Spleen (tissue), 11 donors: Measurements from ENCODE around the gene RPL31. TPM values are rescaled to one million over a fixed set of nuclear protein-coding genes. Genes with fewer than 3 reads are reported as not detected.
A peak's percentile ranks its signal among the peaks of the same experiment; 100 is the strongest.

Source experiments
- DNase-seq: peaks from one replicate; pipeline ENCODE4 v3.0.0-alpha.2; 2020
- H3K27ac ChIP-seq, 8 donors: fragments of 200-600 bp; sonication (generic) in 7 of 8; 1 replicate in 4 of 8; 2 replicates in 4 of 8; pipeline versions ENCODE4 v1.5.0 to v1.8.0; 2016 to 2021; ENCODE audit warnings: inconsistent platforms in 4 of 8, mild to moderate bottlenecking in 4 of 8, moderate library complexity in 1 of 8
- H3K27me3 ChIP-seq, 7 donors: fragments of 200-600 bp; sonication (generic) in 6 of 7; replicated peaks in 1 of 7; 1 replicate in 4 of 7; 2 replicates in 3 of 7; pipeline versions ENCODE4 v1.5.0 to v1.8.0; 2016 to 2021; ENCODE audit warnings: inconsistent platforms in 3 of 7, mild to moderate bottlenecking in 1 of 7
- H3K36me3 ChIP-seq, 6 donors: fragments of 200-600 bp; sonication (generic) in 5 of 6; 1 replicate in 4 of 6; 2 replicates in 2 of 6; pipeline versions ENCODE4 v1.5.0 to v1.8.0; 2016 to 2021; ENCODE audit warnings: inconsistent platforms in 2 of 6
- H3K4me1 ChIP-seq, 6 donors: fragments of 200-600 bp; sonication (generic) in 5 of 6; 1 replicate in 3 of 6; 2 replicates in 3 of 6; pipeline versions ENCODE4 v1.5.0 to v1.8.0; 2016 to 2021; ENCODE audit warnings: inconsistent platforms in 3 of 6
- H3K4me3 ChIP-seq, 8 donors: fragments of 200-600 bp; sonication (generic) in 7 of 8; 1 replicate in 4 of 8; 2 replicates in 4 of 8; pipeline versions ENCODE4 v1.5.0 to v1.8.0; 2016 to 2021; ENCODE audit warnings: inconsistent platforms in 4 of 8, mild to moderate bottlenecking in 4 of 8, moderate library complexity in 2 of 8
- H3K9me3 ChIP-seq, 8 donors: fragments of 200-600 bp; sonication (generic) in 7 of 8; 1 replicate in 4 of 8; 2 replicates in 4 of 8; pipeline versions ENCODE4 v1.5.0 to v1.8.0; 2016 to 2021; ENCODE audit warnings: inconsistent platforms in 4 of 8
- CTCF ChIP-seq, 11 experiments: fragments of 200-600 bp in 7 of 11; fragments of 450-650 bp in 4 of 11; sonication (generic) in 4 of 11; IDR thresholded peaks in 8 of 11; conservative IDR thresholded peaks in 3 of 11; 1 replicate in 7 of 11; 2 replicates in 4 of 11; pipeline versions ENCODE4 v1.4.0 to v1.8.0; 2016 to 2021; ENCODE audit warnings: antibody characterized with exemption in 11 of 11, inconsistent platforms in 4 of 11, mild to moderate bottlenecking in 1 of 11
- POLR2A ChIP-seq, 3 donors: fragments of 450-650 bp; IDR thresholded peaks; one replicate each; pipeline ENCODE4 v1.5.1; 2017; ENCODE audit warnings: antibody characterized with exemption in 3 of 3, mild to moderate bottlenecking in 1 of 3
- POLR2AphosphoS5 ChIP-seq, 3 donors: sonication (generic); formaldehyde crosslinking; IDR thresholded peaks; one replicate each; pipeline ENCODE4 v1.5.1; 2017; ENCODE audit warnings: antibody characterized with exemption in 3 of 3
- WGBS, 5 donors: extraction: QIAGEN DNeasy Blood & Tissue Kit in 3 of 5; methylation state at CpG; one replicate each; pipeline versions ENCODE4 v1.1.5 to v1.1.7; 2013 to 2018; 5-methylcytosine and 5-hydroxymethylcytosine counted together
- intact Hi-C: fragments of 100-400 bp; cut with DNase I; formaldehyde crosslinking; loops from one replicate; pipeline ENCODE4 v1.15.0; 2023; ENCODE audit warnings: low total_unique reads
- polyA plus RNA-seq, 3 donors: library from polyadenylated mRNA; stranded (reverse); fragments of 200-250 nt; gene quantifications; one replicate each; pipeline ENCODE4 v1.2.1, GENCODE V29; 2013
- total RNA-seq, 7 donors: library from RNA; depleted of rRNA in 3 of 7; stranded (reverse); fragments of >200 nt in 3 of 7; fragmentation: NEBNext Ultra II Directional in 4 of 7; extraction: Animal tissue kit (Norgen Biotek cat#: 25700) in 4 of 7; gene quantifications; one replicate each; pipeline versions ENCODE4 v1.1.0 to v1.2.1, GENCODE V29; 2016 to 2021
- donor health status: healthy with polysubstance abuse.
- donor health status: DM: no; HTN: no; CAD: no; lungs with moderate emphysema.
- donor health status: DM: no; HTN: no; CAD: no.
- donor health status: Bipolar disorder and iron deficiency.
- donor health status: healthy.
- donor health status: DM: no; HTN: no; CAD: no.
- donor health status: DM: yes; HTN: yes; CAD: no.

Gene RPL31
- total and polyA plus RNA-seq, 10 donors, result 876 to 10,502 (median 1,250) TPM

DNA sequence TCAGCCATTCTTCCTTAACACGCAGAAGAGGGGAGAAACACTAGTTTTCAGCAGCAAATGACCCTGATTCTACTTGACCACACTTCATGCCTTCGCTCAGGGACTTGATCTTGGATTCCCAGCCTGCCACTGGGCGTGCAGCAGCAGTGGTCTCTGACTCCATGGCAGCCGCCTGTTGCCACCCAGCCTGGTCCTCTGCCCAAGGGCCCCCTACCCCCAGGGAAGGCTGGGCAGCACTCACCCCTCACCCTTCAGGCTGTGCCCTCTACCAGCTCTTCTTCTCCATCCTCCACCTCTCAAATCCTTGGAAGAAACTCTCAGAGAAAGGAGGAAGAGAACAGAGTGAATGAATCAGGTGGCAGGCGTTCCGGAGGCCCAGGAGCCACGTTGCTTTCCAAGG is 32.1 kb upstream of the RPL31 start:
- 83 to 92% (median 88%) methylated on average over 7 of the region's 7 CpGs for WGBS, 5 donors
- Histone ChIP-seq H3K9me3 (no peaks in the 10 kb centered on the region), H3K4me3 (no peak overlapping the region), H3K4me1 (no peaks in the 10 kb centered on the region), H3K27ac (no peak overlapping the region), H3K27me3 (peaks cover 0 to 4% (median 0%) of the 10 kb centered on the region in 7 donors), H3K36me3 (peaks cover 0 to 63% (median 0%) of the 10 kb centered on the region in 6 donors)
- intact Hi-C loops, result no loop called here
- no peak for TF ChIP-seq POLR2A (IDR thresholded peaks at IDR 0.05)
- no peak for TF ChIP-seq POLR2AphosphoS5 (IDR thresholded peaks at IDR 0.05)
- no peak for TF ChIP-seq CTCF (IDR thresholded peaks at IDR 0.05 in 8 of 11, conservative IDR thresholded peaks at IDR 0.05 in 3 of 11)
- peak; percentile 41 for DNase-seq

DNA sequence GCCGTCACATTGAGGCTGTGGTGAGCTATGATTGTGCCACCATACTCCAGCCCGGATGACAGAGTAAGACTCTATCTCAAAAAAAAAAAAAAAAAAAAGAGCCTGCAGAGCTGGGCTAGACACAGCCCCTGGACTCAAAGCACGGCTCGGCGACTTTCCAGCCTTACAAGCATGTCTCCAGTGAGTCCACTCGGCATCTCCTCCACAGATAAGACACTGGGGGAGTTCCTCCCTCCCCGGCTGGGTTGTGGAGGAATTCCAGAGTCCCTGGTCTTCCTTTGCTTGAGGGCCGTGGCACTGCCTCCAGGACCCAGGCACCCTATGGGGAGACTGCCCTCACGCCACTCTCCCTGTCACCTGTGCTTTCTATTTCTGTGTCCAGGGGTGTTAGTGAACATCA is 30.9 kb upstream of the RPL31 start:
- intact Hi-C loops, result no loop called here
- peaks cover 0 to 74% (median 0%) of the 10 kb centered on the region in 6 donors for H3K36me3 ChIP-seq
- peaks cover 0 to 4% (median 0%) of the 10 kb centered on the region in 7 donors for H3K27me3 ChIP-seq
- WGBS, 5 donors, result 87 to 95% (median 93%) methylated on average over 9 of the region's 9 CpGs
- H3K4me3 ChIP-seq, result no peak overlapping the region
- H3K27ac ChIP-seq, result no peak overlapping the region
- no peaks in the 10 kb centered on the region for H3K9me3 ChIP-seq
- TF ChIP-seq POLR2A (IDR thresholded peaks at IDR 0.05), result no peak
- TF ChIP-seq CTCF (IDR thresholded peaks at IDR 0.05 in 8 of 11, conservative IDR thresholded peaks at IDR 0.05 in 3 of 11), result no peak
- no peak for TF ChIP-seq POLR2AphosphoS5 (IDR thresholded peaks at IDR 0.05)
- peak; percentile 54 for DNase-seq
- H3K4me1 ChIP-seq, result no peaks in the 10 kb centered on the region

GRCh38 chr2:100972452-100972851 is 29.6 kb upstream of the RPL31 start:
- Histone ChIP-seq H3K27ac (no peak overlapping the region), H3K36me3 (peaks cover 0 to 81% (median 0%) of the 10 kb centered on the region in 6 donors), H3K27me3 (peaks cover 0 to 4% (median 0%) of the 10 kb centered on the region in 7 donors), H3K4me1 (peaks cover 0 to 4% (median 0%) of the 10 kb centered on the region in 6 donors), H3K4me3 (no peak overlapping the region), H3K9me3 (no peaks in the 10 kb centered on the region)
- intact Hi-C loops, result no loop called here
- 89 to 93% (median 90%) methylated on average over 7 of the region's 7 CpGs for WGBS, 5 donors
- peak; percentile 41 for DNase-seq
- no peak for TF ChIP-seq POLR2A (IDR thresholded peaks at IDR 0.05)
- no peak for TF ChIP-seq POLR2AphosphoS5 (IDR thresholded peaks at IDR 0.05)
- TF ChIP-seq CTCF (IDR thresholded peaks at IDR 0.05 in 8 of 11, conservative IDR thresholded peaks at IDR 0.05 in 3 of 11), result no peak

GRCh38 chr2:100974712-100975520 is 27.2 kb upstream of the RPL31 start:
- 90 to 93% (median 91%) methylated on average over 22 of the region's 22 CpGs for WGBS, 5 donors

More at GRCh38 chr2:100974712-100975520, 27.2 kb upstream of the RPL31 start:
- Histone ChIP-seq H3K4me3 (no peak overlapping the region), H3K4me1 (peaks cover 0 to 4% (median 0%) of the 10 kb centered on the region in 6 donors), H3K27me3 (peaks cover 0 to 4% (median 0%) of the 10 kb centered on the region in 7 donors), H3K36me3 (peaks cover 0 to 71% (median 0%) of the 10 kb centered on the region in 6 donors), H3K27ac (no peak overlapping the region), H3K9me3 (no peaks in the 10 kb centered on the region)
- no peak for DNase-seq
- TF ChIP-seq CTCF (IDR thresholded peaks at IDR 0.05 in 8 of 11, conservative IDR thresholded peaks at IDR 0.05 in 3 of 11) (no peak), POLR2A (IDR thresholded peaks at IDR 0.05) (no peak), POLR2AphosphoS5 (IDR thresholded peaks at IDR 0.05) (no peak)
- intact Hi-C loops, result no loop called here
